ENCODE data around the gene POLR3C. TPM values are rescaled to one million over a fixed set of nuclear protein-coding genes. Genes with fewer than 3 reads are reported as not detected.

Gene POLR3C
- total and polyA plus RNA-seq, 10 of the 15 experiments (the other 5 are each of a cell fraction or from before 2014, with no cell fraction given), result 13.0 to 44.8 (median 34.8) TPM

DNA sequence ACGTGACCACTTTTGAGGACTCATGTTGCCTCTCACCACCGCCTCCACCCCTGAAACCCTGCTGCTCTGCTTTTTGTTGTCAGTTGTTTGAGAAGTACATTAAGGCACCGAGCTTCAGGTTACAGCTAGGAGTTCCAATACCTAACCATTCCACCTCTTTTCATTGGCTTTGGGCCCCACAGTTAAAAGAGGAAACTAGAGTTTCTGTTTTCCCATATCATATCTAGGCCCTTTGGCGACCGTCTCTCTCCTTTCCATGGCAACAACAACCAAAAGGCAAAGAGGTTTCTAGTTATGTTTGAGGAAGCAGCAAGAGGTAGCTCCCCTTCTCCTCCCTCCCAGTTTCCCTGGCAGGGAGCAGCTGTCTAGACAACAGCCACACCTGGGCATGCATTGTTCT lies 55.8 kb downstream of the POLR3C start (continued):
- TF ChIP-seq, protein P1, sequence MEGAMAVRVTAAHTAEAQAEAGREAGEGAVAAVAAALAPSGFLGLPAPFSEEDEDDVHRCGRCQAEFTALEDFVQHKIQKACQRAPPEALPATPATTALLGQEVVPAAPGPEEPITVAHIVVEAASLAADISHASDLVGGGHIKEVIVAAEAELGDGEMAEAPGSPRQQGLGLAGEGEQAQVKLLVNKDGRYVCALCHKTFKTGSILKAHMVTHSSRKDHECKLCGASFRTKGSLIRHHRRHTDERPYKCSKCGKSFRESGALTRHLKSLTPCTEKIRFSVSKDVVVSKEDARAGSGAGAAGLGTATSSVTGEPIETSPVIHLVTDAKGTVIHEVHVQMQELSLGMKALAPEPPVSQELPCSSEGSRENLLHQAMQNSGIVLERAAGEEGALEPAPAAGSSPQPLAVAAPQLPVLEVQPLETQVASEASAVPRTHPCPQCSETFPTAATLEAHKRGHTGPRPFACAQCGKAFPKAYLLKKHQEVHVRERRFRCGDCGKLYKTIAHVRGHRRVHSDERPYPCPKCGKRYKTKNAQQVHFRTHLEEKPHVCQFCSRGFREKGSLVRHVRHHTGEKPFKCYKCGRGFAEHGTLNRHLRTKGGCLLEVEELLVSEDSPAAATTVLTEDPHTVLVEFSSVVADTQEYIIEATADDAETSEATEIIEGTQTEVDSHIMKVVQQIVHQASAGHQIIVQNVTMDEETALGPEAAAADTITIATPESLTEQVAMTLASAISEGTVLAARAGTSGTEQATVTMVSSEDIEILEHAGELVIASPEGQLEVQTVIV (IDR thresholded peaks at IDR 0.05; ENCODE audit: borderline replicate concordance, partially characterized antibody), result no peak
- no peak for TF ChIP-seq YBX1 (IDR thresholded peaks at IDR 0.05)
- TF ChIP-seq RELA (IDR thresholded peaks at IDR 0.05; ENCODE audit: borderline replicate concordance, partially characterized antibody), result no peak
- no peak for TF ChIP-seq PRDM15 (CRISPR knock-in tag; IDR thresholded peaks at IDR 0.05)
- TF ChIP-seq FOS (IDR thresholded peaks at IDR 0.05; ENCODE audit: borderline replicate concordance, extremely low read depth, insufficient read length), result no peak

DNA sequence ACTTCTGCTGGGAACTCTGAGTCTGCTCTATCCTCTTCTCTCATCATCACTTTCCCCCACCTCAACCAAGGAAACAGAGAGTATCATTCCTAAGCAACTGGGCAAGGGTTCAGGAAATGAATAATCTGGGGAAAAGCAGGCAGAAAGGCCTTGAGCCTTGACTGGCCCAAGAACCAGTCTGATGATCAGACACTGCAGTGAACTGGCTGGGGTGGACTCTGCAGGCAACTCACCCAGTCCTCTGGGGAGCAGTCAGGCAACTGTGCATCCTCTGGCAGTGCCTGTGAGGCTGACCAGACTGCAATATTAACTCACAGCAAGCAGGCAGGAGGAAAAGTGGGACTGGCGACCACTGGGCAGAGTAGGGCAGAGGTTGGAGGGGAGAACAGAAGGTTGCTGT lies 60.7 kb downstream of the POLR3C start:
- FAIRE-seq, result no peak
- DNase-seq (ENCODE audit: low read depth, low spot score), result no peak
- intact Hi-C loops (cut with micrococcal nuclease; ENCODE audit: unreplicated experiment) (no loop called here), in situ Hi-C loops (cut with MboI) (no loop called here)
- no peaks in the 10 kb centered on the region for H3K4me1 ChIP-seq (ENCODE audit: control insufficient read depth, insufficient read depth, low read length)
- 0% methylated on average over 1 of the region's 1 CpG for WGBS (ENCODE audit: insufficient coverage, insufficient replicate concordance, low lambda C conversion rate, missing lambda C conversion rate)
- H3K4me2 ChIP-seq (ENCODE audit: control insufficient read depth, insufficient read depth), result no peak overlapping the region
- no peaks in the 10 kb centered on the region for H3K79me2 ChIP-seq (ENCODE audit: control insufficient read depth, insufficient read depth, low read length)
- H2AFZ ChIP-seq (ENCODE audit: control insufficient read depth, low read depth, low read length), result no peak overlapping the region
- BruUV-seq (replicated peaks), result no TSS peak
- no peaks in the 10 kb centered on the region for H3K36me3 ChIP-seq (ENCODE audit: control insufficient read depth in 2 of 2, insufficient read depth in 2 of 2, low read length in 1 of 2)
- no peaks in the 10 kb centered on the region for H4K20me1 ChIP-seq (ENCODE audit: control insufficient read depth, insufficient read depth)
- ChIA-PET RAD21 (ENCODE audit: unreplicated experiment) (interaction anchor here (1.8 kb wide), 1 partner anchor 25 kb away, joined by 4 read pairs; no protein-coding TSS in a partner anchor), POLR2A (no interaction called here), SMC1A (ENCODE audit: uncharacterized antibody, unreplicated experiment) (no interaction called here), CTCF (interaction anchor here (1.2 to 2.6 kb wide), 4 partner anchors 28 to 163 kb away, joined by 3 to 13 read pairs (median 4); partner anchors contain the start of gene NUDT17)
- H3K9me3 ChIP-seq (replicated peaks; ENCODE audit: control insufficient read depth, insufficient read depth, low read length), result no peaks in the 10 kb centered on the region
- no peak for ATAC-seq
- H3K9ac ChIP-seq (ENCODE audit: control insufficient read depth, insufficient read depth, low read length), result no peak overlapping the region
- no peak overlapping the region for H3K4me3 ChIP-seq
- peaks cover 2 to 7% of the 10 kb centered on the region in 2 experiments; a peak in 2 of 4 replicates for H3K27me3 ChIP-seq (replicated peaks in 1 of 2; ENCODE audit: control insufficient read depth in 2 of 2, insufficient read depth in 2 of 2, low read length in 1 of 2)
- H3K27ac ChIP-seq (ENCODE audit: control insufficient read depth, insufficient read depth), result no peak overlapping the region
- no peak for TF ChIP-seq RELB (IDR thresholded peaks at IDR 0.05; ENCODE audit: low read depth)
- TF ChIP-seq KLF5 (IDR thresholded peaks at IDR 0.05; ENCODE audit: partially characterized antibody), result no peak
- TF ChIP-seq TCF12 (IDR thresholded peaks at IDR 0.05; ENCODE audit: low read depth, low read length), result no peak
- TF ChIP-seq PAX5 (IDR thresholded peaks at IDR 0.05; ENCODE audit: borderline replicate concordance, low read depth, low read length), result no peak
- TF ChIP-seq, protein P2, sequence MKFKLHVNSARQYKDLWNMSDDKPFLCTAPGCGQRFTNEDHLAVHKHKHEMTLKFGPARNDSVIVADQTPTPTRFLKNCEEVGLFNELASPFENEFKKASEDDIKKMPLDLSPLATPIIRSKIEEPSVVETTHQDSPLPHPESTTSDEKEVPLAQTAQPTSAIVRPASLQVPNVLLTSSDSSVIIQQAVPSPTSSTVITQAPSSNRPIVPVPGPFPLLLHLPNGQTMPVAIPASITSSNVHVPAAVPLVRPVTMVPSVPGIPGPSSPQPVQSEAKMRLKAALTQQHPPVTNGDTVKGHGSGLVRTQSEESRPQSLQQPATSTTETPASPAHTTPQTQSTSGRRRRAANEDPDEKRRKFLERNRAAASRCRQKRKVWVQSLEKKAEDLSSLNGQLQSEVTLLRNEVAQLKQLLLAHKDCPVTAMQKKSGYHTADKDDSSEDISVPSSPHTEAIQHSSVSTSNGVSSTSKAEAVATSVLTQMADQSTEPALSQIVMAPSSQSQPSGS (IDR thresholded peaks at IDR 0.05; ENCODE audit: low read length), result no peak
- TF ChIP-seq, protein P3, sequence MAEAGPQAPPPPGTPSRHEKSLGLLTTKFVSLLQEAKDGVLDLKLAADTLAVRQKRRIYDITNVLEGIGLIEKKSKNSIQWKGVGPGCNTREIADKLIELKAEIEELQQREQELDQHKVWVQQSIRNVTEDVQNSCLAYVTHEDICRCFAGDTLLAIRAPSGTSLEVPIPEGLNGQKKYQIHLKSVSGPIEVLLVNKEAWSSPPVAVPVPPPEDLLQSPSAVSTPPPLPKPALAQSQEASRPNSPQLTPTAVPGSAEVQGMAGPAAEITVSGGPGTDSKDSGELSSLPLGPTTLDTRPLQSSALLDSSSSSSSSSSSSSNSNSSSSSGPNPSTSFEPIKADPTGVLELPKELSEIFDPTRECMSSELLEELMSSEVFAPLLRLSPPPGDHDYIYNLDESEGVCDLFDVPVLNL (IDR thresholded peaks at IDR 0.05; ENCODE audit: low read depth, low read length), result no peak

Measured in GM12878 (cell line).